HG03060 (cell line): ENCODE data around the gene OR6Q1.

Experiments
- ATAC-seq: cut with Tn5 transposase; IDR thresholded peaks from one replicate; pipeline ENCODE4 v1.9.1; 2021; ENCODE audit warnings: low read depth, moderate number of reproducible peaks; ENCODE audit not compliant: unreplicated experiment

The OR6Q1 gene

GRCh38 chr11:58055806-58056401 lies 25.2 kb downstream of the OR6Q1 start:
- ATAC-seq, result no peak

- ATAC-seq, result no peak
Measured at GRCh38 chr11:58057481-58057880, 26.7 kb downstream of the OR6Q1 start.

- no peak for ATAC-seq
Measured at GRCh38 chr11:58058276-58059006, 27.7 kb downstream of the OR6Q1 start.

GRCh38 chr11:58059007-58059350 lies 28.2 kb downstream of the OR6Q1 start:
- no peak for ATAC-seq

- ATAC-seq, result no peak
Measured at GRCh38 chr11:58060535-58060934, 29.8 kb downstream of the OR6Q1 start.

- ATAC-seq, result no peak
Measured at GRCh38 chr11:58060939-58061672, 30.4 kb downstream of the OR6Q1 start.

- ATAC-seq, result no peak
Measured at GRCh38 chr11:58061813-58062212, 31.1 kb downstream of the OR6Q1 start.

- no peak for ATAC-seq
Measured at GRCh38 chr11:58067685-58068084, 36.9 kb downstream of the OR6Q1 start.

- ATAC-seq, result no peak
Measured at GRCh38 chr11:58068655-58069054, 37.9 kb downstream of the OR6Q1 start.

GRCh38 chr11:58070585-58070984 lies 39.8 kb downstream of the OR6Q1 start:
- no peak for ATAC-seq

- no peak for ATAC-seq
Measured at GRCh38 chr11:58075781-58076180, 45.0 kb downstream of the OR6Q1 start.
